ENCODE results near the gene ANKS6. TPM values are rescaled to one million over a fixed set of nuclear protein-coding genes. Genes with fewer than 3 reads are reported as not detected.

ANKS6 gene
- polyA plus RNA-seq, 1 donor from 2014 or later: 16.6 TPM

GRCh38 chr9:98755006-98755618 is 41.2 kb downstream of the ANKS6 start (continued):
- TF ChIP-seq, protein P1, sequence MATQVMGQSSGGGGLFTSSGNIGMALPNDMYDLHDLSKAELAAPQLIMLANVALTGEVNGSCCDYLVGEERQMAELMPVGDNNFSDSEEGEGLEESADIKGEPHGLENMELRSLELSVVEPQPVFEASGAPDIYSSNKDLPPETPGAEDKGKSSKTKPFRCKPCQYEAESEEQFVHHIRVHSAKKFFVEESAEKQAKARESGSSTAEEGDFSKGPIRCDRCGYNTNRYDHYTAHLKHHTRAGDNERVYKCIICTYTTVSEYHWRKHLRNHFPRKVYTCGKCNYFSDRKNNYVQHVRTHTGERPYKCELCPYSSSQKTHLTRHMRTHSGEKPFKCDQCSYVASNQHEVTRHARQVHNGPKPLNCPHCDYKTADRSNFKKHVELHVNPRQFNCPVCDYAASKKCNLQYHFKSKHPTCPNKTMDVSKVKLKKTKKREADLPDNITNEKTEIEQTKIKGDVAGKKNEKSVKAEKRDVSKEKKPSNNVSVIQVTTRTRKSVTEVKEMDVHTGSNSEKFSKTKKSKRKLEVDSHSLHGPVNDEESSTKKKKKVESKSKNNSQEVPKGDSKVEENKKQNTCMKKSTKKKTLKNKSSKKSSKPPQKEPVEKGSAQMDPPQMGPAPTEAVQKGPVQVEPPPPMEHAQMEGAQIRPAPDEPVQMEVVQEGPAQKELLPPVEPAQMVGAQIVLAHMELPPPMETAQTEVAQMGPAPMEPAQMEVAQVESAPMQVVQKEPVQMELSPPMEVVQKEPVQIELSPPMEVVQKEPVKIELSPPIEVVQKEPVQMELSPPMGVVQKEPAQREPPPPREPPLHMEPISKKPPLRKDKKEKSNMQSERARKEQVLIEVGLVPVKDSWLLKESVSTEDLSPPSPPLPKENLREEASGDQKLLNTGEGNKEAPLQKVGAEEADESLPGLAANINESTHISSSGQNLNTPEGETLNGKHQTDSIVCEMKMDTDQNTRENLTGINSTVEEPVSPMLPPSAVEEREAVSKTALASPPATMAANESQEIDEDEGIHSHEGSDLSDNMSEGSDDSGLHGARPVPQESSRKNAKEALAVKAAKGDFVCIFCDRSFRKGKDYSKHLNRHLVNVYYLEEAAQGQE (IDR thresholded peaks at IDR 0.05; ENCODE audit: borderline replicate concordance): no peak

- Histone ChIP-seq H3K9me3 (ENCODE audit: low read length) (no peaks in the 10 kb centered on the region), H3K27ac (ENCODE audit: low read length) (no peak overlapping the region), H3F3A (ENCODE audit: insufficient read depth, low read length, poor library complexity, severe bottlenecking) (no peaks in the 10 kb centered on the region), H3K4me2 (ENCODE audit: low read length) (no peak overlapping the region), H3K9ac (ENCODE audit: low read length) (no peak overlapping the region), H3K36me3 (ENCODE audit: insufficient read depth, low read length) (no peaks in the 10 kb centered on the region), H3K27me3 (ENCODE audit: insufficient read depth, low read depth, low read length) (no peaks in the 10 kb centered on the region), H3K4me3 (ENCODE audit: low read length) (no peak overlapping the region), H2AFZ (ENCODE audit: low read depth, low read length) (no peak overlapping the region), H4K20me1 (ENCODE audit: insufficient read depth) (no peaks in the 10 kb centered on the region), H3K79me2 (replicated peaks; ENCODE audit: insufficient read depth, low read length) (no peaks in the 10 kb centered on the region), H3K9me2 (ENCODE audit: insufficient read depth, low read length) (no peaks in the 10 kb centered on the region)
- TF ChIP-seq EP300 (conservative IDR thresholded peaks at IDR 0.05; ENCODE audit: poor library complexity, severe bottlenecking) (no peak), RAD21 (conservative IDR thresholded peaks at IDR 0.05) (no peak), EZH2 (IDR thresholded peaks at IDR 0.05; ENCODE audit: borderline replicate concordance, insufficient read depth, low read length, poor library complexity, severe bottlenecking) (no peak), MXI1 (conservative IDR thresholded peaks at IDR 0.05; ENCODE audit: poor library complexity, severe bottlenecking) (no peak), POLR2AphosphoS5 (IDR thresholded peaks at IDR 0.05) (no peak), TAF1 (IDR thresholded peaks at IDR 0.05; ENCODE audit: low read depth) (no peak), SMC3 (conservative IDR thresholded peaks at IDR 0.05; ENCODE audit: poor library complexity) (no peak)
- TF ChIP-seq, protein P2, sequence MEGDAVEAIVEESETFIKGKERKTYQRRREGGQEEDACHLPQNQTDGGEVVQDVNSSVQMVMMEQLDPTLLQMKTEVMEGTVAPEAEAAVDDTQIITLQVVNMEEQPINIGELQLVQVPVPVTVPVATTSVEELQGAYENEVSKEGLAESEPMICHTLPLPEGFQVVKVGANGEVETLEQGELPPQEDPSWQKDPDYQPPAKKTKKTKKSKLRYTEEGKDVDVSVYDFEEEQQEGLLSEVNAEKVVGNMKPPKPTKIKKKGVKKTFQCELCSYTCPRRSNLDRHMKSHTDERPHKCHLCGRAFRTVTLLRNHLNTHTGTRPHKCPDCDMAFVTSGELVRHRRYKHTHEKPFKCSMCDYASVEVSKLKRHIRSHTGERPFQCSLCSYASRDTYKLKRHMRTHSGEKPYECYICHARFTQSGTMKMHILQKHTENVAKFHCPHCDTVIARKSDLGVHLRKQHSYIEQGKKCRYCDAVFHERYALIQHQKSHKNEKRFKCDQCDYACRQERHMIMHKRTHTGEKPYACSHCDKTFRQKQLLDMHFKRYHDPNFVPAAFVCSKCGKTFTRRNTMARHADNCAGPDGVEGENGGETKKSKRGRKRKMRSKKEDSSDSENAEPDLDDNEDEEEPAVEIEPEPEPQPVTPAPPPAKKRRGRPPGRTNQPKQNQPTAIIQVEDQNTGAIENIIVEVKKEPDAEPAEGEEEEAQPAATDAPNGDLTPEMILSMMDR (IDR thresholded peaks at IDR 0.05; ENCODE audit: poor library complexity, severe bottlenecking): no peak
- TF ChIP-seq, protein P1 (IDR thresholded peaks at IDR 0.05; ENCODE audit: borderline replicate concordance): no peak
Observed at GRCh38 chr9:98751210-98751609, 45.1 kb downstream of the ANKS6 start.

All from neural cell (in vitro differentiated cells).